DND-41 (cell line): ENCODE measurements around the gene SOS1.

Experiments used
- ATAC-seq: fragments of 200-7000 bp; cut with Tn5 transposase; 3 replicates; pipeline ENCODE4 v1.9.1; 2021; ENCODE audit warnings: low read depth; ENCODE audit not compliant: insufficient read depth
- DNase-seq: peaks from one replicate; pipeline ENCODE4 v3.0.0-alpha.2; 2020
- H2AFZ ChIP-seq: 2 replicates; pipeline ENCODE4 v1.6.0; 2012; ENCODE audit warnings: low read depth, low read length
- H3K27ac ChIP-seq: 2 replicates; pipeline ENCODE4 v1.5.1; 2012; ENCODE audit warnings: low read length, inconsistent platforms
- H3K27me3 ChIP-seq: fragments of 200-600 bp; sonication (generic); 2 replicates; pipeline ENCODE4 v1.6.0; 2012; ENCODE audit warnings: low read length, mild to moderate bottlenecking, inconsistent platforms; ENCODE audit not compliant: insufficient read depth, poor library complexity
- H3K36me3 ChIP-seq: 2 replicates; pipeline ENCODE4 v1.5.1; 2012; ENCODE audit warnings: low read length, inconsistent platforms; ENCODE audit not compliant: insufficient read depth
- H3K4me1 ChIP-seq: 2 replicates; pipeline ENCODE4 v1.5.1; 2012; ENCODE audit warnings: mild to moderate bottlenecking, low read length; ENCODE audit not compliant: insufficient read depth
- H3K4me2 ChIP-seq: 2 replicates; pipeline ENCODE4 v1.6.0; 2012; ENCODE audit warnings: mild to moderate bottlenecking, moderate library complexity, low read length, inconsistent platforms; ENCODE audit not compliant: insufficient read depth
- H3K4me3 ChIP-seq, 2 experiments: fragments of 200-600 bp in 1 of 2; shearing (Covaris generic) in 1 of 2; 2 replicates each; pipeline ENCODE4 v1.5.1; 2012 to 2016; ENCODE audit warnings: inconsistent platforms in 2 of 2, low read length in 2 of 2, mild to moderate bottlenecking in 2 of 2, low read depth in 1 of 2, moderate library complexity in 1 of 2
- H3K79me2 ChIP-seq: 2 replicates; pipeline ENCODE4 v1.6.0; 2012; ENCODE audit warnings: low read length, inconsistent platforms; ENCODE audit not compliant: insufficient read depth
- H3K9ac ChIP-seq: 2 replicates; pipeline ENCODE4 v1.6.0; 2012; ENCODE audit warnings: low read depth, mild to moderate bottlenecking, inconsistent platforms, low read length, moderate library complexity
- H3K9me3 ChIP-seq: 2 replicates; pipeline ENCODE4 v1.5.1; 2012; ENCODE audit warnings: low read length, moderate library complexity, mild to moderate bottlenecking, inconsistent platforms; ENCODE audit not compliant: insufficient read depth, severe bottlenecking
- H4K20me1 ChIP-seq: 2 replicates; pipeline ENCODE4 v1.6.0; 2012; ENCODE audit warnings: low read length; ENCODE audit not compliant: insufficient read depth
- CTCF ChIP-seq: IDR thresholded peaks from 2 replicates; pipeline ENCODE4 v1.5.1; 2012; ENCODE audit warnings: borderline replicate concordance, low read length, moderate library complexity, mild to moderate bottlenecking; ENCODE audit not compliant: poor library complexity, severe bottlenecking; ENCODE audit errors: extremely low read depth
- EZH2 ChIP-seq: IDR thresholded peaks from 3 replicates; pipeline ENCODE4 v1.6.1; 2012; ENCODE audit warnings: borderline replicate concordance, low read depth, mild to moderate bottlenecking, moderate library complexity, low read length, inconsistent platforms; ENCODE audit not compliant: severe bottlenecking

The SOS1 gene

DNA sequence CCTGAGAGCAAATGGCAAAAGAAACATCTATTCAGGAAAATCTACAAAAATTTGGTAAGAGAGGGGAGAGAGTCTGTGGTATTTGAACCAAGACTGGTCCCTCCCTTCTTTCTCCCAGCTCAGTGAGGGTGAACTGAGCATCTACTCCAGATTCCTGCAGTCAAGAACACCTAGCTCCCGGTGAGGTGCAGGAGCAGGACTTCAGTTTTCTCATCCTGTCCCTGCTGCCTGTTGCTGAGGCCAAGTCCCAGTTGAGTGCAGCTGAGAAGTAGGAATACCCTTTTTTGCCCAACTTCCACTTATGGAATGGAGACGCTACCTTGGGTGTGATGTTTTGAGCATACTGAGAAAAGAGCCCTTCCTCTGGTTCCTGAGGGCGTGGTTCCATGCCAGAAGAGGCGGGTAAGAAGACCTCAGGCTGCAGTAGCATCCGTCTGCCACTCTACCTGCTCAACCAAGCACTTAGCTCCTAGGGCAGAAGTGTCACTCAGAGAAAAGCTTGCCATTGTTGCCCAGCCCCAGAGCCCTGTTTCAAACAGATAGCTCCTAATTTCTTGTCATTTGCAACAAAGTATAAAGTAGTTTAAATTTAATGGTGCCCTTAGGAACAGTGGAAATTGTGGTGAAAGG is 112.9 kb downstream of the SOS1 start:
- H3K4me3 ChIP-seq = no peak overlapping the region
- H2AFZ ChIP-seq = no peak overlapping the region
- TF ChIP-seq EZH2 = no peak
- TF ChIP-seq CTCF = no peak
- no peak for ATAC-seq
- no peak overlapping the region for H3K27ac ChIP-seq
- H3K9ac ChIP-seq = no peak overlapping the region
- no peak for DNase-seq
- no peaks in the 10 kb centered on the region for H3K4me1 ChIP-seq
- no peaks in the 10 kb centered on the region for H3K27me3 ChIP-seq
- H4K20me1 ChIP-seq = no peaks in the 10 kb centered on the region
- no peak overlapping the region for H3K4me2 ChIP-seq
- H3K36me3 ChIP-seq = peaks cover 70% of the 10 kb centered on the region
- no peaks in the 10 kb centered on the region for H3K79me2 ChIP-seq
- no peaks in the 10 kb centered on the region for H3K9me3 ChIP-seq

DNA sequence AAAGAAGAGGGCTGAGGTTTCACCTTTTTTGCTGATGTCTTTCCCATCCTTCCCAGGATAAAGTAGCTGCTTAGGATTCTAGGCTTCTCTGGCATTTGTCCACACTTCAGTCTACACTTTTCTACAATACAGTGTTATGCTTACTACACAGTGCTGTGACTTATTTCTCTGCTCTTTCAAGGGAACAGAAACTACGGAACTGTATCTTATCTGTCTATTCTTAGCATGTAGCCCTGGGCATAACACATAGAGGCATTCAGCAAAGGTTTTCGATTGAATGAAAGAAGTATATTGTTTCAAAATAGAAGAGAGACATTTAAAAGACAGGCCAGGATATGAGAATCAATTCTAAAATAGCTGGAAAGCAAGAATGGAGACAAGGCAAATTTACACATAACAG is 120.3 kb downstream of the SOS1 start:
- Histone ChIP-seq H2AFZ (no peak overlapping the region), H4K20me1 (no peaks in the 10 kb centered on the region), H3K27me3 (no peaks in the 10 kb centered on the region), H3K4me3 (no peak overlapping the region), H3K4me2 (no peak overlapping the region), H3K9ac (no peak overlapping the region), H3K4me1 (no peaks in the 10 kb centered on the region), H3K36me3 (peaks cover 77% of the 10 kb centered on the region), H3K79me2 (no peaks in the 10 kb centered on the region), H3K9me3 (no peaks in the 10 kb centered on the region), H3K27ac (no peak overlapping the region)
- ATAC-seq (no peak), DNase-seq (no peak)
- TF ChIP-seq CTCF (no peak), EZH2 (no peak)

GRCh38 chr2:38997781-38998180 is 123.1 kb downstream of the SOS1 start:
- DNase-seq (no peak), ATAC-seq (no peak)
- TF ChIP-seq EZH2 = no peak
- no peak for TF ChIP-seq CTCF
- no peak overlapping the region for H3K4me2 ChIP-seq
- no peaks in the 10 kb centered on the region for H3K4me1 ChIP-seq
- no peak overlapping the region for H3K9ac ChIP-seq
- H2AFZ ChIP-seq = no peak overlapping the region
- H3K9me3 ChIP-seq = no peaks in the 10 kb centered on the region
- no peaks in the 10 kb centered on the region for H3K27me3 ChIP-seq
- no peaks in the 10 kb centered on the region for H4K20me1 ChIP-seq
- H3K36me3 ChIP-seq = peaks cover 88% of the 10 kb centered on the region
- H3K27ac ChIP-seq = no peak overlapping the region
- no peak overlapping the region for H3K4me3 ChIP-seq
- no peaks in the 10 kb centered on the region for H3K79me2 ChIP-seq
